Uterus (tissue), 2 donors: Measurements from ENCODE around the gene VSNL1.

Source experiments
- CTCF ChIP-seq, 4 experiments: fragments of 200-600 bp in 2 of 4; fragments of 450-650 bp in 2 of 4; sonication (generic) in 2 of 4; IDR thresholded peaks; one replicate each; pipeline ENCODE4 v1.5.1; 2016 to 2019; ENCODE audit warnings: antibody characterized with exemption in 4 of 4, mild to moderate bottlenecking in 2 of 4, moderate library complexity in 1 of 4
- POLR2A ChIP-seq, 2 donors: fragments of 450-650 bp; IDR thresholded peaks; one replicate each; pipeline ENCODE4 v1.6.1; 2016; ENCODE audit warnings: antibody characterized with exemption in 2 of 2, mild to moderate bottlenecking in 1 of 2, moderate library complexity in 1 of 2

- TF ChIP-seq CTCF (IDR thresholded peaks at IDR 0.05) (no peak), POLR2A (IDR thresholded peaks at IDR 0.05) (no peak)
These were observed 112.3 kb downstream of the VSNL1 start for GRCh38 chr2:17652681-17653394.
